ENCODE results near the gene SPDYE2. TPM values are rescaled to one million over a fixed set of nuclear protein-coding genes. Genes with fewer than 3 reads are reported as not detected.
A peak's percentile ranks its signal among the peaks of the same experiment; 100 is the strongest.
"Not testable (repeated sequence)": the region's sequence is repeated elsewhere in the genome, so short reads cannot be mapped to it uniquely, and the experiment has no call there.

SPDYE2 gene
- total RNA-seq, 2 donors from 2014 or later = not detected

DNA sequence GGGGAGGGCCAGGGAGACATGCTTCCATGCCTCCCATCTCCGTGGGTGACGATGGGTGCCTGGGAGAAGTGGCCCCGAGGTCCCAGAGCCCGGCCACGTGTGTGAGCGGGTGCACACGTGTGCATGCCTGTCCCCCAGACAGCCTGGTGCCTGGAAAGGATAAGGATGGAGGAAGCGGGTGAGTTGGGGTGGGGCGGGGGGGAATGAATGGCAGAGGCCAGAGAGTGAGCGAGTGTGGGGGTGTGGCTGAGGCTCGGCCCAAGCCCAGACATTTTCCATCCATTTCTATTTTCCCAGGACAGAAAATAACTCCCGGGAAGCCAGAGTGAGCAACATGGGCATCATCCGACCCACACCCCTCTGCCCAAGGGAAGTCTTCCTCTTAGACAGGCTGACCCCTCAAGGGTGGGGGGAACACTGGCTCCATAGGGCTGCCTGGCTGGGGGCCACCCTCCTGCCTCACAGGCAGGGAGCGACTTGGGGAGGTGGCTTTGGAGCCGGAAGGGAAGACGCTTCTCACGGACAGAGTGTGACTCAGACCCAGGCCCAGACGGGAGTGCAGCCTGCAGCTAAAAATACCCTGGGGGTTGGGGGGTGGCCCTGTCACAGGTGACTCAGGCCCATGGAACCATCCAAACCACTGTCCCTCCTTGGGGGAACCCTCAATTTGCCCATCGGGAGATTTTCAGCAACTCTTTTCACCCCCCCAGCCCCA is 53.6 kb downstream of the SPDYE2 start:
- no CpG with 5 or more reads among the region's 19 CpGs for WGBS, 2 experiments (ENCODE audit: insufficient coverage in 1 of 2, insufficient read length in 1 of 2)
- H3K9me3 Mint-ChIP-seq, H3K27ac Mint-ChIP-seq: not testable (repeated sequence)

DNA sequence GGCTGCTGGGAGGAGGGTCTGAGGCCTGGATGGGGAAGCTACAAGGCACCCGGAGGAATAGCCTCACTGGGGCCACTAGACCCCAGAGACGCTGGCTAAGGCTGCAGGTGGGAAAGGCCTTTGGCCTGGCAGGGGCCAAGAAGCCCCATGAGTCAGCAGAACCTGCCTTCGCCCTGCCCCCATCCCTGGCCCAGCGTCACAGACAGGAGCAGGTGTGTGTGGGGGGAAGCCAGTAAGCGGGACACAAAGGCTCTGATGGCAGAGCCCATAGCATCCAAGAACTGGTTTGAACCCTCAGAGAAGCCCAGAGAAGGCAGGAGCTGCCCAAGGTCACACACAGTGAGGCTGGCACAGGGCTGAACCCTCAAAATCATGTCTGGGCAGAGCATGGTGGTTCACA is 55.8 kb downstream of the SPDYE2 start:
- H3K9me3 Mint-ChIP-seq; H3K36me3 Mint-ChIP-seq (ENCODE audit: low read depth); H3K9me3 ChIP-seq (ENCODE audit: control insufficient read depth, low read length); H3K4me1 ChIP-seq (ENCODE audit: control insufficient read depth, insufficient read depth, low read length); H3K36me3 ChIP-seq (ENCODE audit: control insufficient read depth, insufficient read depth, low read length); H3K4me3 ChIP-seq (ENCODE audit: low read length); DNase-seq; H3K27me3 ChIP-seq (ENCODE audit: control insufficient read depth, insufficient read depth, low read length, poor library complexity, severe bottlenecking); H3K27me3 Mint-ChIP-seq (ENCODE audit: insufficient read depth); H3K9ac ChIP-seq (ENCODE audit: extremely low read depth, low read length, poor library complexity, severe bottlenecking); H3K4me1 Mint-ChIP-seq; H3K4me3 Mint-ChIP-seq; H3K27ac Mint-ChIP-seq; H3K27ac ChIP-seq (ENCODE audit: low read depth, low read length): not testable (repeated sequence)
- no CpG with 5 or more reads among the region's 5 CpGs for WGBS, 2 experiments (ENCODE audit: insufficient coverage in 1 of 2, insufficient read length in 1 of 2)

More for the DNA sequence above, 53.6 kb downstream of the SPDYE2 start:
- not testable (repeated sequence) for H3K4me3 ChIP-seq (ENCODE audit: low read length); DNase-seq; H3K4me1 ChIP-seq (ENCODE audit: control insufficient read depth, insufficient read depth, low read length); H3K27me3 Mint-ChIP-seq (ENCODE audit: insufficient read depth); H3K4me3 Mint-ChIP-seq; H3K27me3 ChIP-seq (ENCODE audit: control insufficient read depth, insufficient read depth, low read length, poor library complexity, severe bottlenecking); H3K36me3 ChIP-seq (ENCODE audit: control insufficient read depth, insufficient read depth, low read length); H3K9ac ChIP-seq (ENCODE audit: extremely low read depth, low read length, poor library complexity, severe bottlenecking); H3K27ac ChIP-seq (ENCODE audit: low read depth, low read length); H3K4me1 Mint-ChIP-seq; H3K36me3 Mint-ChIP-seq (ENCODE audit: low read depth); H3K9me3 ChIP-seq (ENCODE audit: control insufficient read depth, low read length)

DNA sequence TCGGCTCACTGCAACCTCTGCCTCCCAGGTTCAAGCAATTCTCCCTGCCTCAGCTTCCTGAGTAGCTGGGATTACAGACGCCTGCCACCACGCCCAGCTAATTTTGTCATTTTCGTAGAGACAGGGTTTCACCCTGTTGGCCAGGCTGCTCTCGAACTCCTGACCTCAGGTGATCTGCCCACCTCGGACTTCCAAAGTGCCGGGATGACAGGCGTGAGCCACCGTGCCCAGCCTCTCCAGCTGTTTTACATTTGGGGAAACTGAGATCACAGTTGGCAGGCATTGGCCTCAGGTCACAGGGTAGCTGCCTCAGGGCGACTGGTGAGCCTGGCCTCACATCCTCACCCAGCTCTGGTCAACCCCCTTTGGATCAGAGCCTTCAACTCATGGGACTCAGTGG is 58.7 kb downstream of the SPDYE2 start:
- not testable (repeated sequence) for H3K27ac ChIP-seq (ENCODE audit: low read depth, low read length); H3K4me3 Mint-ChIP-seq; H3K36me3 Mint-ChIP-seq (ENCODE audit: low read depth); H3K4me1 Mint-ChIP-seq; H3K4me3 ChIP-seq (ENCODE audit: low read length); H3K27me3 ChIP-seq (ENCODE audit: control insufficient read depth, insufficient read depth, low read length, poor library complexity, severe bottlenecking); H3K9me3 Mint-ChIP-seq; H3K9me3 ChIP-seq (ENCODE audit: control insufficient read depth, low read length); H3K9ac ChIP-seq (ENCODE audit: extremely low read depth, low read length, poor library complexity, severe bottlenecking); H3K27ac Mint-ChIP-seq; DNase-seq; H3K36me3 ChIP-seq (ENCODE audit: control insufficient read depth, insufficient read depth, low read length); H3K4me1 ChIP-seq (ENCODE audit: control insufficient read depth, insufficient read depth, low read length); H3K27me3 Mint-ChIP-seq (ENCODE audit: insufficient read depth)
- WGBS, 2 experiments (ENCODE audit: insufficient coverage in 1 of 2, insufficient read length in 1 of 2) = 93% methylated on average over 6 of the region's 10 CpGs; no CpG with 5 or more reads in 1 of the 2 experiments

GRCh38 chr7:102610441-102610840 is 59.4 kb downstream of the SPDYE2 start:
- H3K4me1 ChIP-seq (ENCODE audit: control insufficient read depth, insufficient read depth, low read length); H3K4me1 Mint-ChIP-seq; H3K27ac Mint-ChIP-seq; H3K4me3 Mint-ChIP-seq; H3K36me3 Mint-ChIP-seq (ENCODE audit: low read depth); H3K9ac ChIP-seq (ENCODE audit: extremely low read depth, low read length, poor library complexity, severe bottlenecking); H3K4me3 ChIP-seq (ENCODE audit: low read length); H3K27ac ChIP-seq (ENCODE audit: low read depth, low read length); H3K9me3 ChIP-seq (ENCODE audit: control insufficient read depth, low read length); H3K27me3 ChIP-seq (ENCODE audit: control insufficient read depth, insufficient read depth, low read length, poor library complexity, severe bottlenecking); DNase-seq; H3K27me3 Mint-ChIP-seq (ENCODE audit: insufficient read depth); H3K9me3 Mint-ChIP-seq; H3K36me3 ChIP-seq (ENCODE audit: control insufficient read depth, insufficient read depth, low read length): not testable (repeated sequence)
- WGBS, 2 experiments (ENCODE audit: insufficient coverage in 1 of 2, insufficient read length in 1 of 2) = no CpG with 5 or more reads among the region's 7 CpGs

- H3K4me1 ChIP-seq (ENCODE audit: control insufficient read depth, insufficient read depth, low read length); H3K36me3 Mint-ChIP-seq (ENCODE audit: low read depth); H3K27me3 ChIP-seq (ENCODE audit: control insufficient read depth, insufficient read depth, low read length, poor library complexity, severe bottlenecking); H3K27ac ChIP-seq (ENCODE audit: low read depth, low read length); DNase-seq; H3K4me3 ChIP-seq (ENCODE audit: low read length); H3K4me3 Mint-ChIP-seq; H3K27me3 Mint-ChIP-seq (ENCODE audit: insufficient read depth); H3K36me3 ChIP-seq (ENCODE audit: control insufficient read depth, insufficient read depth, low read length); H3K9ac ChIP-seq (ENCODE audit: extremely low read depth, low read length, poor library complexity, severe bottlenecking); H3K4me1 Mint-ChIP-seq; H3K27ac Mint-ChIP-seq; H3K9me3 Mint-ChIP-seq; H3K9me3 ChIP-seq (ENCODE audit: control insufficient read depth, low read length): not testable (repeated sequence)
- no CpG with 5 or more reads among the region's 30 CpGs for WGBS, 2 experiments (ENCODE audit: insufficient coverage in 1 of 2, insufficient read length in 1 of 2)
Measured at GRCh38 chr7:102611013-102611674, 60.1 kb downstream of the SPDYE2 start.

- H3K9ac ChIP-seq (ENCODE audit: extremely low read depth, low read length, poor library complexity, severe bottlenecking); H3K4me1 ChIP-seq (ENCODE audit: control insufficient read depth, insufficient read depth, low read length); H3K9me3 ChIP-seq (ENCODE audit: control insufficient read depth, low read length); H3K27ac Mint-ChIP-seq; H3K9me3 Mint-ChIP-seq; H3K27me3 ChIP-seq (ENCODE audit: control insufficient read depth, insufficient read depth, low read length, poor library complexity, severe bottlenecking); H3K4me1 Mint-ChIP-seq; H3K36me3 ChIP-seq (ENCODE audit: control insufficient read depth, insufficient read depth, low read length); H3K36me3 Mint-ChIP-seq (ENCODE audit: low read depth); H3K4me3 ChIP-seq (ENCODE audit: low read length); H3K4me3 Mint-ChIP-seq; H3K27me3 Mint-ChIP-seq (ENCODE audit: insufficient read depth): not testable (repeated sequence)
- 41 to 66% methylated on average over 4 to 7 of the region's 10 CpGs for WGBS, 2 experiments (ENCODE audit: insufficient coverage in 1 of 2, insufficient read length in 1 of 2)
- peak; percentile 72 for DNase-seq
- peak overlapping the region; percentile 40 for H3K27ac ChIP-seq (ENCODE audit: low read depth, low read length)
Measured at GRCh38 chr7:102611675-102612325, 60.8 kb downstream of the SPDYE2 start.
